Panc1 (cell line): ENCODE data around the gene ZP2. TPM values are rescaled to one million over a fixed set of nuclear protein-coding genes. Genes with fewer than 3 reads are reported as not detected.

Source experiments
- ATAC-seq: fragments of 200-7000 bp; cut with Tn5 transposase; 2 replicates; pipeline ENCODE4 v1.9.1; 2020; ENCODE audit warnings: mild to moderate bottlenecking, moderate library complexity
- BruUV-seq: library from RNA; stranded (reverse); fragments of 400-500 nt; replicated peaks from 2 replicates; lab custom pipeline; 2021; lab: Mats Ljungman, UMichigan
- CTCF ChIA-PET: fragments of 300-600 bp; sonication (Branson Sonifier 250); formaldehyde crosslinking; loops from one replicate; lab custom pipeline; 2022; ENCODE audit warnings: antibody characterized with exemption; lab: Charles Lee
- POLR2A ChIA-PET: fragments of 300-600 bp; sonication (Branson Sonifier 250); formaldehyde crosslinking; loops from one replicate; lab custom pipeline; 2022; ENCODE audit warnings: antibody characterized with exemption; lab: Charles Lee
- DNase-seq: peaks from one replicate; pipeline ENCODE4 v3.0.0-alpha.2; 2010; ENCODE audit warnings: low read depth, low spot score
- H3K27ac ChIP-seq: 2 replicates; pipeline ENCODE4 v1.5.1; 2011; ENCODE audit warnings: mild to moderate bottlenecking, low read length, inconsistent platforms
- H3K27me3 ChIP-seq: fragments of 200-500 bp; sonication (Bioruptor generic); 2 replicates; pipeline ENCODE4 v1.6.0; 2014; ENCODE audit warnings: low read length, inconsistent platforms; ENCODE audit not compliant: control insufficient read depth, insufficient read depth
- H3K36me3 ChIP-seq: fragments of 200-500 bp; sonication (Bioruptor generic); 2 replicates; pipeline ENCODE4 v1.5.1; 2014; ENCODE audit warnings: inconsistent platforms, mild to moderate bottlenecking, low read length, moderate library complexity; ENCODE audit not compliant: control insufficient read depth, insufficient read depth
- H3K4me1 ChIP-seq: 2 replicates; pipeline ENCODE4 v1.5.1; 2011; ENCODE audit warnings: inconsistent platforms, mild to moderate bottlenecking, low read length, moderate library complexity; ENCODE audit not compliant: control insufficient read depth, insufficient read depth
- H3K4me3 ChIP-seq, 2 experiments: 2 replicates each; pipeline ENCODE4 v1.5.1; 2011 to 2012; ENCODE audit warnings: low read depth in 2 of 2, low read length in 2 of 2, mild to moderate bottlenecking in 2 of 2, inconsistent platforms in 1 of 2, moderate library complexity in 1 of 2
- H3K9me3 ChIP-seq: fragments of 200-500 bp; sonication (Bioruptor generic); 2 replicates; pipeline ENCODE4 v1.5.1; 2014; ENCODE audit warnings: low read depth, mild to moderate bottlenecking, inconsistent platforms, low read length, moderate library complexity; ENCODE audit not compliant: control insufficient read depth, insufficient read depth
- CTCF ChIP-seq: fragments of 450-650 bp; IDR thresholded peaks from 2 replicates; pipeline ENCODE4 v1.5.1; 2017; ENCODE audit warnings: mild to moderate bottlenecking
- POLR2AphosphoS5 ChIP-seq: IDR thresholded peaks from 2 replicates; pipeline ENCODE4 v1.6.1; 2012; ENCODE audit warnings: mild to moderate bottlenecking, low read depth, low read length, moderate library complexity
- REST ChIP-seq, 2 experiments: IDR thresholded peaks; 2 replicates each; pipeline ENCODE4 v1.6.1; 2011 to 2012; ENCODE audit warnings: low read depth in 2 of 2, control low read depth in 1 of 2, low read length in 1 of 2, mild to moderate bottlenecking in 1 of 2, moderate library complexity in 1 of 2; ENCODE audit not compliant: insufficient read depth in 1 of 2
- SIN3A ChIP-seq: IDR thresholded peaks from 2 replicates; pipeline ENCODE4 v1.6.1; 2012; ENCODE audit warnings: low read depth, mild to moderate bottlenecking, low read length, moderate library complexity, borderline replicate concordance; ENCODE audit not compliant: insufficient read depth
- TCF7L2 ChIP-seq: IDR thresholded peaks from 2 replicates; pipeline ENCODE4 v1.6.1; 2011; ENCODE audit warnings: mild to moderate bottlenecking, low read depth, low read length, inconsistent platforms
- in situ Hi-C: cut with HindIII; loops from 2 replicates; pipeline ENCODE4 v1.10.0; 2016; ENCODE audit warnings: low sequenced_read_pairs, low pct_unique_long_range_greater_than_20kb
- intact Hi-C: fragments of 100-400 bp; cut with micrococcal nuclease; formaldehyde crosslinking; loops from one replicate; pipeline ENCODE4 v1.10.0; 2022; ENCODE audit not compliant: unreplicated experiment
- total RNA-seq: library from RNA; stranded (reverse); gene quantifications from one replicate; pipeline ENCODE4 v1.2.1, GENCODE V29; 2021; ENCODE audit not compliant: unreplicated experiment

The ZP2 gene
- total RNA-seq, 1 experiment from 2014 or later, result not detected

GRCh38 chr16:21224800-21225199 lies 13.4 kb upstream of the ZP2 start:
- in situ Hi-C loops (no loop called here), intact Hi-C loops (no loop called here)
- Histone ChIP-seq H3K27me3 (peaks cover 24% of the 10 kb centered on the region), H3K4me3 (no peak overlapping the region), H3K27ac (no peak overlapping the region), H3K4me1 (no peaks in the 10 kb centered on the region), H3K36me3 (no peaks in the 10 kb centered on the region), H3K9me3 (no peaks in the 10 kb centered on the region)
- ATAC-seq (no peak), DNase-seq (no peak)
- no TSS peak for BruUV-seq
- CTCF ChIA-PET, result no interaction called here
- POLR2A ChIA-PET, result no interaction called here
- TF ChIP-seq REST (IDR thresholded peaks at IDR 0.05; ENCODE audit: insufficient read depth in 1 of 2, low read depth in 2 of 2, low read length in 1 of 2) (no peak), SIN3A (no peak)

- Histone ChIP-seq H3K27me3 (peaks cover 24% of the 10 kb centered on the region), H3K4me1 (no peaks in the 10 kb centered on the region), H3K9me3 (no peaks in the 10 kb centered on the region), H3K27ac (no peak overlapping the region), H3K36me3 (no peaks in the 10 kb centered on the region), H3K4me3 (no peak overlapping the region)
- no TSS peak for BruUV-seq
- ChIA-PET POLR2A (no interaction called here), CTCF (no interaction called here)
- ATAC-seq (no peak), DNase-seq (no peak)
- intact Hi-C loops (no loop called here), in situ Hi-C loops (no loop called here)
- TF ChIP-seq SIN3A (no peak), POLR2AphosphoS5 (no peak), TCF7L2 (no peak), REST (IDR thresholded peaks at IDR 0.05; ENCODE audit: insufficient read depth in 1 of 2, low read depth in 2 of 2, low read length in 1 of 2) (no peak), CTCF (no peak)
Observed at GRCh38 chr16:21223787-21224186, 12.4 kb upstream of the ZP2 start.
